Ascending aorta (tissue), 2 donors: ENCODE measurements around the gene CLN6. TPM values are rescaled to one million over a fixed set of nuclear protein-coding genes. Genes with fewer than 3 reads are reported as not detected.
"Not testable (repeated sequence)": the region's sequence is repeated elsewhere in the genome, so short reads cannot be mapped to it uniquely, and the experiment has no call there.

Source experiments
- DNase-seq, 2 donors: peaks; one replicate each; pipeline ENCODE4 v3.0.0-alpha.2; 2019; ENCODE audit warnings: low spot score in 2 of 2
- H3K27ac ChIP-seq, 2 donors: fragments of 200-600 bp; sonication (generic); one replicate each; pipeline ENCODE4 v1.5.1; 2016 to 2017; ENCODE audit warnings: mild to moderate bottlenecking in 1 of 2
- H3K27me3 ChIP-seq: fragments of 200-600 bp; sonication (generic); one replicate; pipeline ENCODE4 v1.5.1; 2017
- H3K36me3 ChIP-seq, 2 donors: fragments of 200-600 bp; sonication (generic); one replicate each; pipeline ENCODE4 v1.5.1; 2016
- H3K4me1 ChIP-seq, 2 donors: fragments of 200-600 bp; sonication (generic); one replicate each; pipeline ENCODE4 v1.5.1; 2016 to 2017; ENCODE audit warnings: mild to moderate bottlenecking in 1 of 2
- H3K4me3 ChIP-seq, 2 donors: fragments of 200-600 bp; sonication (generic); one replicate each; pipeline ENCODE4 v1.5.1; 2016 to 2017; ENCODE audit warnings: mild to moderate bottlenecking in 1 of 2
- H3K9me3 ChIP-seq, 2 donors: fragments of 200-600 bp; sonication (generic); one replicate each; pipeline ENCODE4 v1.5.1; 2016
- CTCF ChIP-seq, 3 experiments: fragments of 200-600 bp in 2 of 3; fragments of 450-650 bp in 1 of 3; sonication (generic) in 2 of 3; IDR thresholded peaks; one replicate each; pipeline ENCODE4 v1.5.1; 2016 to 2019; ENCODE audit warnings: antibody characterized with exemption in 3 of 3, mild to moderate bottlenecking in 1 of 3, moderate library complexity in 1 of 3
- intact Hi-C: fragments of 100-400 bp; cut with DNase I; formaldehyde crosslinking; loops from one replicate; pipeline ENCODE4 v1.15.1; 2023
- total RNA-seq: library from RNA; depleted of rRNA; stranded (reverse); fragments of >200 nt; gene quantifications from one replicate; pipeline ENCODE4 v1.1.0, GENCODE V29; 2016

Gene CLN6
- total RNA-seq, 1 donor from 2014 or later = 6.4 TPM

- no peaks in the 10 kb centered on the region for H3K27me3 ChIP-seq
- intact Hi-C loops = loop anchor here (5.0 kb wide), 1 partner anchor 57 kb away; no protein-coding TSS in a partner anchor
- DNase-seq = peak in 1 of 2 donors; percentile 52
- H3K27ac ChIP-seq = no peak overlapping the region
- no peaks in the 10 kb centered on the region for H3K9me3 ChIP-seq
- no peak overlapping the region for H3K4me3 ChIP-seq
- no peak for TF ChIP-seq CTCF (IDR thresholded peaks at IDR 0.05)
- H3K36me3 ChIP-seq = peaks cover 0 to 4% of the 10 kb centered on the region in 2 donors
- H3K4me1 ChIP-seq = peaks cover 3 to 10% of the 10 kb centered on the region in 2 donors
Observed at GRCh38 chr15:68213991-68214837, 15.3 kb downstream of the CLN6 start.

GRCh38 chr15:68213491-68213845 is 16.1 kb downstream of the CLN6 start:
- H3K4me1 ChIP-seq = peaks cover 3 to 10% of the 10 kb centered on the region in 2 donors
- not testable (repeated sequence) for H3K27me3 ChIP-seq, H3K36me3 ChIP-seq, H3K4me3 ChIP-seq, H3K9me3 ChIP-seq, H3K27ac ChIP-seq
- intact Hi-C loops = loop anchor here (5.0 kb wide), 1 partner anchor 56 kb away; no protein-coding TSS in a partner anchor
- DNase-seq = peak in 1 of 2 donors; percentile 25

GRCh38 chr15:68211656-68212320 is 17.7 kb downstream of the CLN6 start:
- Histone ChIP-seq H3K27ac (no peak overlapping the region), H3K4me3 (no peak overlapping the region), H3K27me3 (no peaks in the 10 kb centered on the region), H3K9me3 (no peaks in the 10 kb centered on the region), H3K4me1 (peaks cover 3 to 10% of the 10 kb centered on the region in 2 donors), H3K36me3 (no peaks in the 10 kb centered on the region)
- peak in 1 of 2 donors; percentile 55 for DNase-seq
- TF ChIP-seq CTCF (IDR thresholded peaks at IDR 0.05) = no peak
- intact Hi-C loops = loop anchor here (1.0 to 5.0 kb wide), 2 partner anchors 54 to 348 kb away; no protein-coding TSS in a partner anchor

- Histone ChIP-seq H3K4me1 (peaks cover 3 to 10% of the 10 kb centered on the region in 2 donors), H3K27ac (no peak overlapping the region), H3K9me3 (no peaks in the 10 kb centered on the region), H3K36me3 (no peaks in the 10 kb centered on the region), H3K4me3 (peak overlapping the region; percentile 35 to 51), H3K27me3 (no peaks in the 10 kb centered on the region)
- intact Hi-C loops = loop anchor here (1.0 to 5.0 kb wide), 2 partner anchors 54 to 348 kb away; no protein-coding TSS in a partner anchor
- peak; percentile 88 to 98 (median 93) for TF ChIP-seq CTCF (IDR thresholded peaks at IDR 0.05)
- DNase-seq = peak in 1 of 2 donors; percentile 82
Observed at GRCh38 chr15:68210821-68211655, 18.5 kb downstream of the CLN6 start.

- Histone ChIP-seq H3K4me3 (peak overlapping the region; percentile 35 to 51), H3K27ac (no peak overlapping the region)
- intact Hi-C loops = loop anchor here (5.0 kb wide), 1 partner anchor 53 kb away; no protein-coding TSS in a partner anchor
Observed at GRCh38 chr15:68210409-68210756, 19.1 kb downstream of the CLN6 start.

More at GRCh38 chr15:68210409-68210756, 19.1 kb downstream of the CLN6 start:
- Histone ChIP-seq H3K27me3 (no peaks in the 10 kb centered on the region), H3K4me1 (peaks cover 3 to 12% of the 10 kb centered on the region in 2 donors), H3K9me3 (no peaks in the 10 kb centered on the region), H3K36me3 (no peaks in the 10 kb centered on the region)
- DNase-seq = no peak
- no peak for TF ChIP-seq CTCF (IDR thresholded peaks at IDR 0.05)
